Osteocyte (in vitro differentiated cells): Measurements from ENCODE around the gene AATF. TPM values are rescaled to one million over a fixed set of nuclear protein-coding genes. Genes with fewer than 3 reads are reported as not detected.

Experiments used
- DNase-seq: peaks from one replicate; pipeline ENCODE4 v3.0.0; 2021; ENCODE audit warnings: mixed read lengths; ENCODE audit not compliant: unreplicated experiment; ENCODE audit errors: extremely low spot score
- H3K27ac Mint-ChIP-seq: one replicate; pipeline ENCODE4 v1.8.0; 2021; ENCODE audit warnings: mild to moderate bottlenecking, mixed read lengths; ENCODE audit not compliant: unreplicated experiment
- H3K27me3 Mint-ChIP-seq: one replicate; pipeline ENCODE4 v1.8.0; 2021; ENCODE audit warnings: mixed read lengths; ENCODE audit not compliant: unreplicated experiment
- H3K36me3 Mint-ChIP-seq: one replicate; pipeline ENCODE4 v1.8.0; 2021; ENCODE audit warnings: mixed read lengths; ENCODE audit not compliant: unreplicated experiment
- H3K4me1 Mint-ChIP-seq: one replicate; pipeline ENCODE4 v1.8.0; 2021; ENCODE audit warnings: mixed read lengths; ENCODE audit not compliant: unreplicated experiment
- H3K4me3 Mint-ChIP-seq: one replicate; pipeline ENCODE4 v1.8.0; 2021; ENCODE audit warnings: mild to moderate bottlenecking, moderate library complexity, mixed read lengths; ENCODE audit not compliant: unreplicated experiment
- H3K9me3 Mint-ChIP-seq: one replicate; pipeline ENCODE4 v1.8.0; 2021; ENCODE audit warnings: mixed read lengths; ENCODE audit not compliant: unreplicated experiment
- CTCF ChIP-seq: fragments of 200-600 bp; sonication (generic); IDR thresholded peaks from 2 replicates; pipeline ENCODE4 v1.5.0; 2021; ENCODE audit warnings: antibody characterized with exemption, mild to moderate bottlenecking, moderate library complexity
- total RNA-seq: library from RNA; stranded (reverse); gene quantifications from 2 replicates; pipeline ENCODE4 v1.2.1, GENCODE V29; 2021

Gene AATF
- total RNA-seq, 1 donor from 2014 or later = 39.6 TPM

- Mint-ChIP-seq H3K4me3 (no peak overlapping the region), H3K4me1 (no peaks in the 10 kb centered on the region), H3K9me3 (no peaks in the 10 kb centered on the region), H3K27me3 (peaks cover 47% of the 10 kb centered on the region), H3K36me3 (no peaks in the 10 kb centered on the region), H3K27ac (no peak overlapping the region)
- no peak for DNase-seq
- no peak for TF ChIP-seq CTCF
Observed at GRCh38 chr17:36907407-36907806, 41.3 kb upstream of the AATF start.

GRCh38 chr17:36910513-36910912, 38.2 kb upstream of the AATF start:
- H3K9me3 Mint-ChIP-seq = no peaks in the 10 kb centered on the region
- H3K27me3 Mint-ChIP-seq = peaks cover 43% of the 10 kb centered on the region
- H3K4me1 Mint-ChIP-seq = no peaks in the 10 kb centered on the region
- TF ChIP-seq CTCF = no peak
- no peak for DNase-seq
- no peaks in the 10 kb centered on the region for H3K36me3 Mint-ChIP-seq
- no peak overlapping the region for H3K27ac Mint-ChIP-seq
- no peak overlapping the region for H3K4me3 Mint-ChIP-seq

GRCh38 chr17:36911001-36911400, 37.8 kb upstream of the AATF start:
- TF ChIP-seq CTCF = no peak

GRCh38 chr17:36913132-36913531, 35.6 kb upstream of the AATF start:
- no peak for TF ChIP-seq CTCF
- H3K36me3 Mint-ChIP-seq = no peaks in the 10 kb centered on the region
- H3K27me3 Mint-ChIP-seq = peaks cover 22% of the 10 kb centered on the region
- H3K9me3 Mint-ChIP-seq = no peaks in the 10 kb centered on the region
- H3K27ac Mint-ChIP-seq = no peak overlapping the region
- H3K4me1 Mint-ChIP-seq = no peaks in the 10 kb centered on the region
- no peak overlapping the region for H3K4me3 Mint-ChIP-seq
- no peak for DNase-seq

More at GRCh38 chr17:36911001-36911400, 37.8 kb upstream of the AATF start:
- Mint-ChIP-seq H3K27me3 (peaks cover 40% of the 10 kb centered on the region), H3K4me1 (no peaks in the 10 kb centered on the region), H3K36me3 (no peaks in the 10 kb centered on the region), H3K9me3 (no peaks in the 10 kb centered on the region), H3K4me3 (no peak overlapping the region), H3K27ac (no peak overlapping the region)
- DNase-seq = no peak

GRCh38 chr17:36918211-36918691, 30.5 kb upstream of the AATF start:
- peaks cover 6% of the 10 kb centered on the region for H3K4me1 Mint-ChIP-seq
- no peaks in the 10 kb centered on the region for H3K9me3 Mint-ChIP-seq
- H3K27me3 Mint-ChIP-seq = peaks cover 27% of the 10 kb centered on the region
- no peak for TF ChIP-seq CTCF
- H3K4me3 Mint-ChIP-seq = no peak overlapping the region
- DNase-seq = no peak
- no peaks in the 10 kb centered on the region for H3K36me3 Mint-ChIP-seq
- no peak overlapping the region for H3K27ac Mint-ChIP-seq
